ENCODE data around the gene ZNHIT2. TPM values are rescaled to one million over a fixed set of nuclear protein-coding genes. Genes with fewer than 3 reads are reported as not detected.

ZNHIT2 gene
- total RNA-seq, 2 experiments from 2014 or later, result 9.0 to 9.5 TPM

DNA sequence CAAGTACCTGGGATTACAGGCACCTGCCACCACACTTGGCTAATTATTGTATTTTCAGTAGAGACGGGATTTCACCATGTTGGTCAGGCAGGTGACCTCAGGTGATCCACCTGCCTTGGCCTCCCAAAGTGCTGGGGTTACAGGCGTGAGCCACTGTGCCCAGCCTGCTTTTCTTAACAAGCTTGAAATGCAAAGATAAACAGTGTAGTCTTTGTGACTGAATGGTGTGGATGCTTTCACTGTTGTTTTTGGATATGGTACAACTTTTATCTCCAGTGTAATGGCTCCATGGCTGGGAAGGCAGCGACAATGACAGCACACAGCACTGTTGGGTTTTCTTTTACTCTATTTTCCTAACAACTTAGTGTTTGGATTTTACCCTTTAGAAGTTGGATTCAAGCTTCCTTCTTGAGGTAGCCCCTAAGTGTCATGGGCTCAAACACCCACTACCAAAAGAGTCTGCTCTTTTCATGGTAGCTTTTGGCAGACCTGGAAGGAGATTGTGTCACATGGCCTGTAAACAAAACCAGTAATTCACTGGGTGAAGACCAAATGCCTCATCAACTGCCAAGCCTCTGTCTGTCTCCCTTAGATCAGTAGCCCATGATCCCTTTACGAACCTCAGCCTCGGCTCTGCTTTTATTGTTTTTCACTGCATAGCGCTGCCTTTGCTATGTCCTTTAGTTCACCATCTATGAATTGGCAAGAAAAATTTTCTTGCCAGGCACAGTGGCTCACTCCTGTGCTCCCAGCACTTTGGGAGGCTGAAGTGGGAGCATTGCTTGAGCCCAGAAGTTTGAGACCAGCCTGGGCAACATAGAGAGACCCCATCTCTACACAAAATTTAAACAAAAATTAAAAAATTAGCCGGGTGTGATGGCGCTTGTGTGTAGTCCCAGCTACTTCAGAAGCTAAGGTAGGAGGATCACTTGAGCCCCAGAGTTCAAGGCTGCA, 15.1 kb downstream of the ZNHIT2 start:
- Mint-ChIP-seq H3K36me3 (ENCODE audit: low read depth) (peaks cover 73% of the 10 kb centered on the region), H3K4me3 (no peak overlapping the region)

DNA sequence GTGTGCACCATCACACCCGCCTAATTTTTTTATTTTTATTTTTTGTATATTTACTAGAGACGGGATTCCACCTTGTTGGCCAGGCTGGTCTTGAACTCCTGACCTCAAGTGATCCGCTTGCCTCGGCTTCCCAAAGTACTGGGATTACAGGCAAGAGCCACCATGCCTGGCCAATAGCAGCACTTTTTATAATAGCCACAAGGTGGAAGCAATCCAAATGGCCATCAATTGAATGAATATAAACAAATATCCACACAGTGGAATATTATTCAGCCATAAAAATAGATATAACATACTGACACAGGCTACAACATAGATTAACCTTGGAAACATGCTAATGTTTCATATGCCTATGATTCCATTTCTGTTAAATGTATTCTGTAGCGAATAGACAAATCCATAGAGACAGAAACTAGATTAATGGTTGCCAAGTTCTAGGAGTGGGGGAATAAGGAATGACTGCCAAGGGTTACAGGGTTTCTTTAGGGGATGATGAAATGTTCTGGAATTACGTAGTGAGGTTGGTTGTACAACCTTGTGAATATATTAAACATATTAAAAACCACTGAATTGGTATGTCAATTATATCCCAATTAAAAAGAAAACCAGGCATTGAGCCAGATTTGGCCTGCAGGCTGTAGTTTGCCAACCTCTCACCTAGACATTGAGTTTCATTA, 16.7 kb downstream of the ZNHIT2 start:
- ATAC-seq (ENCODE audit: poor library complexity) (no peak), DNase-seq (no peak)
- ChIA-PET CTCF (interaction anchor here (0.7 to 6.6 kb wide), 3 partner anchors 11 to 278 kb away, joined by 3 to 58 read pairs (median 4); partner anchors contain the start of genes ARL2 and TM7SF2), POLR2A (interaction anchor here (1.1 to 1.8 kb wide), 2 partner anchors 17 to 35 kb away, joined by 4 read pairs; partner anchors contain the start of gene ZNHIT2)
- H3K27me3 Mint-ChIP-seq, result no peaks in the 10 kb centered on the region
- H3K4me1 ChIP-seq (ENCODE audit: insufficient read depth, low read length), result peaks cover 18% of the 10 kb centered on the region
- H3K36me3 ChIP-seq (ENCODE audit: insufficient read depth, low read length), result peaks cover 38% of the 10 kb centered on the region
- peaks cover 17% of the 10 kb centered on the region for H3K4me1 Mint-ChIP-seq (ENCODE audit: low read depth)
- intact Hi-C loops (cut with DNase I, micrococcal nuclease), result no loop called here
- H3K27ac ChIP-seq (ENCODE audit: low read depth in 1 of 2, low read length in 2 of 2), result no peak overlapping the region
- H3K4me3 Mint-ChIP-seq, result no peak overlapping the region
- H3K27ac Mint-ChIP-seq, result no peak overlapping the region
- TF ChIP-seq, protein P1, sequence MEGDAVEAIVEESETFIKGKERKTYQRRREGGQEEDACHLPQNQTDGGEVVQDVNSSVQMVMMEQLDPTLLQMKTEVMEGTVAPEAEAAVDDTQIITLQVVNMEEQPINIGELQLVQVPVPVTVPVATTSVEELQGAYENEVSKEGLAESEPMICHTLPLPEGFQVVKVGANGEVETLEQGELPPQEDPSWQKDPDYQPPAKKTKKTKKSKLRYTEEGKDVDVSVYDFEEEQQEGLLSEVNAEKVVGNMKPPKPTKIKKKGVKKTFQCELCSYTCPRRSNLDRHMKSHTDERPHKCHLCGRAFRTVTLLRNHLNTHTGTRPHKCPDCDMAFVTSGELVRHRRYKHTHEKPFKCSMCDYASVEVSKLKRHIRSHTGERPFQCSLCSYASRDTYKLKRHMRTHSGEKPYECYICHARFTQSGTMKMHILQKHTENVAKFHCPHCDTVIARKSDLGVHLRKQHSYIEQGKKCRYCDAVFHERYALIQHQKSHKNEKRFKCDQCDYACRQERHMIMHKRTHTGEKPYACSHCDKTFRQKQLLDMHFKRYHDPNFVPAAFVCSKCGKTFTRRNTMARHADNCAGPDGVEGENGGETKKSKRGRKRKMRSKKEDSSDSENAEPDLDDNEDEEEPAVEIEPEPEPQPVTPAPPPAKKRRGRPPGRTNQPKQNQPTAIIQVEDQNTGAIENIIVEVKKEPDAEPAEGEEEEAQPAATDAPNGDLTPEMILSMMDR (IDR thresholded peaks at IDR 0.05), result no peak
- H3K36me3 Mint-ChIP-seq (ENCODE audit: low read depth), result peaks cover 67% of the 10 kb centered on the region
- H3K27me3 ChIP-seq (ENCODE audit: control insufficient read depth in 1 of 2, insufficient read depth in 2 of 2, low read length in 2 of 2), result no peaks in the 10 kb centered on the region
- H3K9me3 ChIP-seq (ENCODE audit: control insufficient read depth in 1 of 2, insufficient read depth in 1 of 2, low read length in 2 of 2), result no peaks in the 10 kb centered on the region
- no peak overlapping the region for H3K4me3 ChIP-seq (ENCODE audit: low read length)
- H3K9me3 Mint-ChIP-seq, result no peaks in the 10 kb centered on the region

More for the DNA sequence above, 15.1 kb downstream of the ZNHIT2 start:
- ATAC-seq (ENCODE audit: poor library complexity) (no peak), DNase-seq (no peak)
- Mint-ChIP-seq H3K9me3 (no peaks in the 10 kb centered on the region), H3K27me3 (no peaks in the 10 kb centered on the region), H3K4me1 (ENCODE audit: low read depth) (peaks cover 15% of the 10 kb centered on the region), H3K27ac (no peak overlapping the region)
- H3K27me3 ChIP-seq (ENCODE audit: control insufficient read depth in 1 of 2, insufficient read depth in 2 of 2, low read length in 2 of 2), result no peaks in the 10 kb centered on the region
- H3K4me1 ChIP-seq (ENCODE audit: insufficient read depth, low read length), result peaks cover 7% of the 10 kb centered on the region
- no peaks in the 10 kb centered on the region for H3K9me3 ChIP-seq (ENCODE audit: control insufficient read depth in 1 of 2, insufficient read depth in 1 of 2, low read length in 2 of 2)
- H3K36me3 ChIP-seq (ENCODE audit: insufficient read depth, low read length), result peaks cover 46% of the 10 kb centered on the region
- TF ChIP-seq, protein P1 (IDR thresholded peaks at IDR 0.05), result no peak
- CTCF ChIA-PET, result interaction anchor here (0.9 to 6.6 kb wide), 3 partner anchors 9 to 15 kb away, joined by 3 to 58 read pairs (median 3); partner anchors contain the start of genes TM7SF2 and ZNHIT2
- no peak overlapping the region for H3K4me3 ChIP-seq (ENCODE audit: low read length)
- intact Hi-C loops (cut with DNase I, micrococcal nuclease), result no loop called here
- POLR2A ChIA-PET, result interaction anchor here (0.8 to 0.9 kb wide), 2 partner anchors 10 to 20 kb away, joined by 3 read pairs; partner anchors contain the start of genes FAU and MRPL49
- no peak overlapping the region for H3K27ac ChIP-seq (ENCODE audit: low read depth in 1 of 2, low read length in 2 of 2)

DNA sequence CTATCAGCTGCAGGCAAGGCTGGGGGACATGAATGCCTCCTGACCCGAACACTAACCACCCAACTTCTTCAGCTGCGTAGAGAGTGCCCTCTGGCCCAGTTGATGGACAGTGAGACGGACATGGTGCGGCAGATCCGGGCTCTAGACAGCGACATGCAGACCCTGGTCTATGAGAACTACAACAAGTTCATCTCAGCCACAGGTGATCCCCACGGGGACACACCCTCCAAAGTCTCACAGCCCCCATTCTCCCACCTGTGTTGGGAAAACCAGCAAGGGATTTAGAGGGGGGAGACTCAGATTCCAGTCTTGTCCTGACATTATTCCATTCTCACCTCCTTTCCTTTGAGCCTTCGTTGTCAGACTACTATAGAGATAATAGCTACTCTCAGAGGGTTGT, 20.6 kb downstream of the ZNHIT2 start:
- Histone ChIP-seq H3K9me3 (ENCODE audit: control insufficient read depth in 1 of 2, insufficient read depth in 1 of 2, low read length in 2 of 2) (no peaks in the 10 kb centered on the region), H3K4me3 (ENCODE audit: low read length) (peak overlapping the region; percentile 79), H3K27ac (ENCODE audit: low read depth in 1 of 2, low read length in 2 of 2) (peak overlapping the region; percentile 78 to 85), H3K27me3 (ENCODE audit: control insufficient read depth in 1 of 2, insufficient read depth in 2 of 2, low read length in 2 of 2) (no peaks in the 10 kb centered on the region), H3K4me1 (ENCODE audit: insufficient read depth, low read length) (peaks cover 23% of the 10 kb centered on the region), H3K36me3 (ENCODE audit: insufficient read depth, low read length) (peaks cover 18% of the 10 kb centered on the region)
- peak overlapping the region; percentile 98 for H3K27ac Mint-ChIP-seq
- DNase-seq (no peak), ATAC-seq (ENCODE audit: poor library complexity) (no peak)
- ChIA-PET POLR2A (interaction anchor here (0.6 to 6.9 kb wide), 16 partner anchors 14 to 1248 kb away, joined by 3 to 91 read pairs (median 4); partner anchors contain the start of genes ARL2, BRMS1, CDCA5 and EHD1), CTCF (interaction anchor here (0.7 to 6.6 kb wide), 3 partner anchors 15 to 83 kb away, joined by 3 to 58 read pairs (median 4); partner anchors contain the start of genes ARL2, TM7SF2 and ZNHIT2)
- peaks cover 21% of the 10 kb centered on the region for H3K4me1 Mint-ChIP-seq (ENCODE audit: low read depth)
- TF ChIP-seq, protein P1 (IDR thresholded peaks at IDR 0.05), result no peak
- H3K4me3 Mint-ChIP-seq, result peak overlapping the region; percentile 96
- intact Hi-C loops (cut with DNase I, micrococcal nuclease), result loop anchor here (1.0 kb wide), 5 partner anchors 13 to 37 kb away; partner anchors contain the start of genes CDCA5 (in 2 of the 2), ZFPL1 (in 2 of the 2), ZNHIT2 (in 2 of the 2) and FAU (in 1 of the 2)
- H3K27me3 Mint-ChIP-seq, result no peaks in the 10 kb centered on the region
- H3K36me3 Mint-ChIP-seq (ENCODE audit: low read depth), result peaks cover 35% of the 10 kb centered on the region
- no peaks in the 10 kb centered on the region for H3K9me3 Mint-ChIP-seq
